Left lung (tissue), 10 donors: Measurements from ENCODE around the gene IL22. TPM values are rescaled to one million over a fixed set of nuclear protein-coding genes. Genes with fewer than 3 reads are reported as not detected.

ENCODE experiments used
- ATAC-seq: fragments of 200-7000 bp; cut with Tn5 transposase; one replicate; pipeline ENCODE4 v1.9.1; 2020; ENCODE audit warnings: moderate library complexity
- DNase-seq, 4 donors: peaks; one replicate each; pipeline ENCODE4 v3.0.0-alpha.2; 2013 to 2020
- H3K27ac ChIP-seq, 2 donors: fragments of 200-600 bp; sonication (generic) in 1 of 2; one replicate each; pipeline versions ENCODE4 v1.5.0 to v1.8.0; 2020 to 2021
- H3K27me3 ChIP-seq, 2 donors: fragments of 200-600 bp; sonication (generic) in 1 of 2; one replicate each; pipeline versions ENCODE4 v1.5.0 to v1.8.0; 2020 to 2021
- H3K36me3 ChIP-seq, 2 donors: fragments of 200-600 bp; sonication (generic) in 1 of 2; one replicate each; pipeline versions ENCODE4 v1.5.0 to v1.8.0; 2020 to 2021
- H3K4me1 ChIP-seq, 2 donors: fragments of 200-600 bp; one replicate each; pipeline ENCODE4 v1.8.0; 2021
- H3K4me3 ChIP-seq, 2 donors: fragments of 200-600 bp; sonication (generic) in 1 of 2; one replicate each; pipeline versions ENCODE4 v1.5.0 to v1.8.0; 2020 to 2021; ENCODE audit warnings: mild to moderate bottlenecking in 1 of 2
- H3K9me3 ChIP-seq, 2 donors: fragments of 200-600 bp; sonication (generic) in 1 of 2; one replicate each; pipeline versions ENCODE4 v1.5.0 to v1.8.0; 2020 to 2021
- intact Hi-C, 2 donors: fragments of 100-400 bp; cut with DNase I; formaldehyde crosslinking; loops; one replicate each; pipeline versions ENCODE4 v1.11.2 to v1.14.2; 2022
- polyA plus RNA-seq, 6 donors: library from polyadenylated mRNA; unstranded; fragments of 120-200 nt; gene quantifications; one replicate each; pipeline ENCODE4 v1.2.1, GENCODE V29; 2013; ENCODE audit not compliant: insufficient read length in 6 of 6
- total RNA-seq, 2 donors: library from RNA; stranded (reverse); fragmentation: NEBNext Ultra II Directional; extraction: Animal tissue kit (Norgen Biotek cat#: 25700); gene quantifications; one replicate each; pipeline ENCODE4 v1.2.1, GENCODE V29; 2021
- TF ChIP-seq, protein P1 (sequence below), 2 donors: fragments of 200-600 bp; sonication (generic) in 1 of 2; IDR thresholded peaks; one replicate each; pipeline versions ENCODE4 v1.5.0 to v1.8.0; 2021; ENCODE audit warnings: antibody characterized with exemption in 2 of 2
- donor health status: DM: no; HTN: yes; CAD: no.
- donor health status: DM: no; HTN: no; CAD: no.

IL22 gene
- total and polyA plus RNA-seq, 8 donors: not detected

DNA sequence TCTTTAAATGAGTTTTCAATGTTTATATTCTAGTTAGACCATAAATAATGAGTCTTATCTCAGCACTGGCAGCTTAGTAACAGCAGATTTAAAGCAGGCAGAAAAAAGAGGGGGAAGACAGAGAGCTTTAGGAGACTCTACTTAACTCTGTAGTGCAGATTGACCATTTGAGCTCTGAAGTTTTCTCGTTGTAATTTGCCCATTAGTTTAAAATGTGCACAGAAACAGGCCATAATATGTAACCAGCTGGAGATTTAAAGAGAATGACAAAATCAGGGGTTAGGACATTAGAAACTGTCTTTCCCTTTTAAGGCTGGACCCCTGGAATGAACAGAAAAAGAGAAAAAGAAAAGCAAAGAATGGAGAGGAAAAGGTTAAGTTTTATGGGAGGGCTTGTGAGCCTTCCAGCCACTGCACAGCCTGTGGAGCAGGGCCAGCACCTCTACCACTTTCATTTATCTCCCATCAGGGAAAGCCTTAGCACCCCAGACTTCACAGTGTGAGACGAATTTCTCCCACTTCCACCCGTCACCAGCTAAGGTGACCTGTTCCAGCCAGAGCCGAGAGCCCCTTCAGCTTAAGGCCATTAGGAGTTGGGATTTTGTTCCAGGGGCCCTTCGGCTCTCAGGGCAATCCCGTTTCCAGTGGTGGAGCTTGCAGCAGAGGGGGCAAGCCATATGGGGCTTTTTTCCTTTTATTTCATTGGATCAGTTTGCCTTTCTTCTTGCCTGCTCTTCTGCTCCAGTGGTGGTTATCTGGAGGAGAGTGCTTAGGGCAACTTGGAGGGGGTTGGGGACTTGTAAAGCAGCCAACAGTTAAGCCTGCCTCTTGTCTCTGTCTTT lies 8.0 kb downstream of the IL22 start:
- Histone ChIP-seq H3K4me3 (no peak overlapping the region), H3K36me3 (no peaks in the 10 kb centered on the region), H3K27me3 (no peaks in the 10 kb centered on the region), H3K9me3 (no peaks in the 10 kb centered on the region), H3K27ac (peak overlapping the region in 1 of 2 donors; percentile 61), H3K4me1 (peaks cover 0 to 10% of the 10 kb centered on the region in 2 donors)
- ATAC-seq: peak; percentile 57
- TF ChIP-seq, protein P1, sequence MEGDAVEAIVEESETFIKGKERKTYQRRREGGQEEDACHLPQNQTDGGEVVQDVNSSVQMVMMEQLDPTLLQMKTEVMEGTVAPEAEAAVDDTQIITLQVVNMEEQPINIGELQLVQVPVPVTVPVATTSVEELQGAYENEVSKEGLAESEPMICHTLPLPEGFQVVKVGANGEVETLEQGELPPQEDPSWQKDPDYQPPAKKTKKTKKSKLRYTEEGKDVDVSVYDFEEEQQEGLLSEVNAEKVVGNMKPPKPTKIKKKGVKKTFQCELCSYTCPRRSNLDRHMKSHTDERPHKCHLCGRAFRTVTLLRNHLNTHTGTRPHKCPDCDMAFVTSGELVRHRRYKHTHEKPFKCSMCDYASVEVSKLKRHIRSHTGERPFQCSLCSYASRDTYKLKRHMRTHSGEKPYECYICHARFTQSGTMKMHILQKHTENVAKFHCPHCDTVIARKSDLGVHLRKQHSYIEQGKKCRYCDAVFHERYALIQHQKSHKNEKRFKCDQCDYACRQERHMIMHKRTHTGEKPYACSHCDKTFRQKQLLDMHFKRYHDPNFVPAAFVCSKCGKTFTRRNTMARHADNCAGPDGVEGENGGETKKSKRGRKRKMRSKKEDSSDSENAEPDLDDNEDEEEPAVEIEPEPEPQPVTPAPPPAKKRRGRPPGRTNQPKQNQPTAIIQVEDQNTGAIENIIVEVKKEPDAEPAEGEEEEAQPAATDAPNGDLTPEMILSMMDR (IDR thresholded peaks at IDR 0.05): no peak
- intact Hi-C loops: no loop called here
- DNase-seq: peak in 2 of 4 donors; percentile 63 to 70

DNA sequence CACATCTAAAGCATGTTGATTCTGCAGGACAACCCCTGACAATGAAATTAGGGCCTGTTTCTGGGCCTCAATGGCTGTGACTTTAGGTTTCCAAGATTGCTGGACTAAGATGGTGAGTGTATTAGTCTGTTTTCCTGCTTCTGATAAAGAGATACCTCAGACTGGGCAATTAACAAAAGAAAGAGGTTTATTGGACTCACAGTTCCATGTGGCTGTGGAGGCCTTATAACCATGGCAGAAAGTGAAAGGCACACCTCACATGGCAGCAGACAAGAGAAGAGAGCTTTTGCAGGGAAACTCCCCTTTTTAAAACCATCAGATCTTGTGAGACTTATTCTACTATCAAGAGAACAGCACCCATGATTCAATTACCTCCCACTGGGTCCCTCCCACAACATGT lies 10.6 kb downstream of the IL22 start:
- Histone ChIP-seq H3K9me3 (no peaks in the 10 kb centered on the region), H3K36me3 (no peaks in the 10 kb centered on the region), H3K27me3 (no peaks in the 10 kb centered on the region), H3K4me3 (no peak overlapping the region), H3K27ac (no peak overlapping the region), H3K4me1 (peaks cover 0 to 12% of the 10 kb centered on the region in 2 donors)
- no peak for ATAC-seq
- TF ChIP-seq, protein P1 (IDR thresholded peaks at IDR 0.05): no peak
- DNase-seq: no peak
- intact Hi-C loops: no loop called here

DNA sequence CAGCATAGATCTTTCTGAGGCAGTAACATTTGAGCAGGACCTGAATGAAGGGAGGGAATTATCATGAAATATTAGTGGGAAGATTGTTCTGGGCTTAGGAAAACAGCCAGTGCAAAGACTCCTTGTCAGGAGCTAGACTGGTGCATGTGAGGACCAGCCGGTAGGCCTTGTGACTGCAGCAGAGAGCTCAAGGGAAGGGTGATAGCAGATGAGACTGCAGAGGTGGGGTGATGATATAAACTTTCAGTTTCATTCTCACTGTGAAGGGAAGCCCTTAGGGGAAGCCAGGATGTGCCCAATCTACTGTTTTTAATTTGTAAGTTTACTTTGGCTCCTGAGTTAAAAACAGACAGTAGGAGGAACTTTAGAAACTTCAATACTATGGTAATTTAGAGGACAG lies 12.4 kb downstream of the IL22 start:
- peak; percentile 65 for ATAC-seq
- intact Hi-C loops: no loop called here
- Histone ChIP-seq H3K4me1 (peaks cover 0 to 24% of the 10 kb centered on the region in 2 donors), H3K9me3 (no peaks in the 10 kb centered on the region), H3K27me3 (no peaks in the 10 kb centered on the region), H3K36me3 (no peaks in the 10 kb centered on the region), H3K4me3 (no peak overlapping the region), H3K27ac (peak overlapping the region; percentile 33 to 50)
- TF ChIP-seq, protein P1 (IDR thresholded peaks at IDR 0.05): no peak
- peak in 2 of 4 donors; percentile 7 to 41 for DNase-seq

DNA sequence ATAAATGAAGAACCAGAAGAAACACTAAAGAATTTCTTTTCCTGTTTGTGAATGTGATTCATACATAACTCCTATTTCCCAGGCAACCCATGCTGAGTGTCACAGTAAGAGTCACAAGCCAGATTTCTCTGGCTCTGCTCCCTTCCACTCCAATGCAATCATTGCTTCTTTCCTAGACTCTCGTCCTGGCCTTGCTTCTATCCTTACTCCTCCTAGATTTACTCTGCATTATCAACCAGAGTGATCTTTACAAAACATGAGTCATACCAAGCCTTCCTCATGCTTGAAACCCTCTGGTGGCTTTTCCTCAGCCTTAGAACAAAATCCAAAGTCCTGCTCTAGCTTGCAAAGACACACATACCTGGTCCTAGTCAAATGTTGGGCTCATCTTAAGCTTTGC lies 13.3 kb downstream of the IL22 start:
- Histone ChIP-seq H3K27me3 (no peaks in the 10 kb centered on the region), H3K4me3 (no peak overlapping the region), H3K9me3 (no peaks in the 10 kb centered on the region), H3K27ac (peak overlapping the region; percentile 33 to 50), H3K36me3 (no peaks in the 10 kb centered on the region), H3K4me1 (peaks cover 0 to 24% of the 10 kb centered on the region in 2 donors)
- intact Hi-C loops: no loop called here
- ATAC-seq (peak; percentile 58), DNase-seq (peak in 1 of 4 donors; percentile 20)
- TF ChIP-seq, protein P1 (IDR thresholded peaks at IDR 0.05): no peak

DNA sequence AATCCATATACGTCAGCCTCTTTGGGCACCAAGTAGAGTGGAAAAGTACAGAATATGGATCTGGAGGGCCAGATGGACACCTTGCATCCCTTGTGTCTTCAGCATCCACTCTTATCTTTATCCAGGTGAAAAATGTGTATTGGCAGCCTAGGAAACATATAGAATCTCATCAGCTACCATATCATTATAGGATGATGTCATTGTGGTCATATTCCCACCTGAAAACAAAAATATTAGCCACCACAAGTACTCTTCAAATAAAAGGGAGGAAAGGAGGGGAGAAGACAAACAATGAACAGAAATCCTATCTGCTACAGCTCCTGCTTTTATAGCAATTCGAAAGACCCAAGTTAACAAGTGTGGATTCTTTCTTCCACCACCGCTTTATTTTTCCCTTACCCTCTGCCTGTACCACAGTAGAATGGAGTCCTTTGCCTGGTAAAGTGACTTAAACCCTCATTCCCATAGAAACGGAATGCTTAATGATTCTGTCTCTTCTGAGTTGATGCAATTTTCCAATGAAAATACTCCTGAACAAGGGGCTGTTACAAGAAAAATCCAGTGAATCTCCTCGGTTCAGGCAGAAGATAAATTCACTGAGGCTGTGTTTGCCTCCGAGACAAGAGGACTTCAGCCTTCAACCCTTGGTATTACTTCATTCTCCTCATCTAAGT lies 14.0 kb downstream of the IL22 start:
- no peak overlapping the region for H3K4me3 ChIP-seq
- H3K27me3 ChIP-seq: no peaks in the 10 kb centered on the region
- DNase-seq (no peak), ATAC-seq (no peak)
- TF ChIP-seq, protein P1 (IDR thresholded peaks at IDR 0.05): no peak
- H3K9me3 ChIP-seq: no peaks in the 10 kb centered on the region
- H3K4me1 ChIP-seq: peaks cover 0 to 24% of the 10 kb centered on the region in 2 donors
- H3K27ac ChIP-seq: peak overlapping the region in 1 of 2 donors; percentile 50
- H3K36me3 ChIP-seq: no peaks in the 10 kb centered on the region
- intact Hi-C loops: loop anchor here in 1 of 2 donors (5.0 kb wide), 1 partner anchor 78 kb away; no protein-coding TSS in a partner anchor
